ENCODE data around the gene FBH1.

- TF ChIP-seq, protein P1, sequence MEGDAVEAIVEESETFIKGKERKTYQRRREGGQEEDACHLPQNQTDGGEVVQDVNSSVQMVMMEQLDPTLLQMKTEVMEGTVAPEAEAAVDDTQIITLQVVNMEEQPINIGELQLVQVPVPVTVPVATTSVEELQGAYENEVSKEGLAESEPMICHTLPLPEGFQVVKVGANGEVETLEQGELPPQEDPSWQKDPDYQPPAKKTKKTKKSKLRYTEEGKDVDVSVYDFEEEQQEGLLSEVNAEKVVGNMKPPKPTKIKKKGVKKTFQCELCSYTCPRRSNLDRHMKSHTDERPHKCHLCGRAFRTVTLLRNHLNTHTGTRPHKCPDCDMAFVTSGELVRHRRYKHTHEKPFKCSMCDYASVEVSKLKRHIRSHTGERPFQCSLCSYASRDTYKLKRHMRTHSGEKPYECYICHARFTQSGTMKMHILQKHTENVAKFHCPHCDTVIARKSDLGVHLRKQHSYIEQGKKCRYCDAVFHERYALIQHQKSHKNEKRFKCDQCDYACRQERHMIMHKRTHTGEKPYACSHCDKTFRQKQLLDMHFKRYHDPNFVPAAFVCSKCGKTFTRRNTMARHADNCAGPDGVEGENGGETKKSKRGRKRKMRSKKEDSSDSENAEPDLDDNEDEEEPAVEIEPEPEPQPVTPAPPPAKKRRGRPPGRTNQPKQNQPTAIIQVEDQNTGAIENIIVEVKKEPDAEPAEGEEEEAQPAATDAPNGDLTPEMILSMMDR (IDR thresholded peaks at IDR 0.05): no peak
- no peak for TF ChIP-seq POLR2A (IDR thresholded peaks at IDR 0.05)
Measured at GRCh38 chr10:5856701-5857004, 33.4 kb upstream of the FBH1 start.

Data from right lobe of liver (tissue), 4 donors.